Measurements from ENCODE around the gene IQGAP2.
"Not testable (repeated sequence)": the region's sequence is repeated elsewhere in the genome, so short reads cannot be mapped to it uniquely, and the experiment has no call there.

DNA sequence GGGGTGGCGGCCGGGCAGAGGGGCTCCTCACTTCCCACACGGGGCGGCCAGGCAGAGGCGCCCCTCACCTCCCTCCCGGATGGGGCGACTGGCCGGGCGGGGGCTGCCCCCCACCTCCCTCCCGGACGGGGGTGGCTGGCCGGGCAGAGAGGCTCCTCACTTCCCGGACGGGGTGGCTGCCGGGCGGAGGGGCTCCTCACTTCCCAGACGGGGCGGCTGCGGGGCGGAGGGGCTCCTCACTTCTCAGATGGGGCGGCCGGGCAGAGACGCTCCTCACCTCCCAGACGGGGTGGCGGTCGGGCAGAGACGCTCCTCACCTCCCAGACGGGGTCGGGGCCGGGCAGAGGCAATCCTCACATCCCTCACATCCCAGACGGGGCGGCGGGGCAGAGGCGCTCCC lies 147.8 kb downstream of the IQGAP2 start:
- not testable (repeated sequence) for TF ChIP-seq POLR2A (IDR thresholded peaks at IDR 0.05)
- TF ChIP-seq, protein P1, sequence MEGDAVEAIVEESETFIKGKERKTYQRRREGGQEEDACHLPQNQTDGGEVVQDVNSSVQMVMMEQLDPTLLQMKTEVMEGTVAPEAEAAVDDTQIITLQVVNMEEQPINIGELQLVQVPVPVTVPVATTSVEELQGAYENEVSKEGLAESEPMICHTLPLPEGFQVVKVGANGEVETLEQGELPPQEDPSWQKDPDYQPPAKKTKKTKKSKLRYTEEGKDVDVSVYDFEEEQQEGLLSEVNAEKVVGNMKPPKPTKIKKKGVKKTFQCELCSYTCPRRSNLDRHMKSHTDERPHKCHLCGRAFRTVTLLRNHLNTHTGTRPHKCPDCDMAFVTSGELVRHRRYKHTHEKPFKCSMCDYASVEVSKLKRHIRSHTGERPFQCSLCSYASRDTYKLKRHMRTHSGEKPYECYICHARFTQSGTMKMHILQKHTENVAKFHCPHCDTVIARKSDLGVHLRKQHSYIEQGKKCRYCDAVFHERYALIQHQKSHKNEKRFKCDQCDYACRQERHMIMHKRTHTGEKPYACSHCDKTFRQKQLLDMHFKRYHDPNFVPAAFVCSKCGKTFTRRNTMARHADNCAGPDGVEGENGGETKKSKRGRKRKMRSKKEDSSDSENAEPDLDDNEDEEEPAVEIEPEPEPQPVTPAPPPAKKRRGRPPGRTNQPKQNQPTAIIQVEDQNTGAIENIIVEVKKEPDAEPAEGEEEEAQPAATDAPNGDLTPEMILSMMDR (IDR thresholded peaks at IDR 0.05) = not testable (repeated sequence)
